Thymus (tissue), 11 donors: ENCODE results near the gene RNF152. TPM values are rescaled to one million over a fixed set of nuclear protein-coding genes. Genes with fewer than 3 reads are reported as not detected.

Source experiments
- DNase-seq, 9 donors: peaks; one replicate each; pipeline ENCODE4 v3.0.0-alpha.2; 2013; ENCODE audit warnings: low spot score in 9 of 9, low read depth in 6 of 9, missing footprints in 1 of 9
- H3K27ac ChIP-seq, 2 donors: one replicate each; pipeline ENCODE4 v1.5.1; 2013; ENCODE audit warnings: control low read depth in 1 of 2, low read depth in 1 of 2, low read length in 1 of 2, mild to moderate bottlenecking in 1 of 2, moderate library complexity in 1 of 2
- H3K27me3 ChIP-seq, 2 donors: one replicate each; pipeline ENCODE4 v1.5.1; 2013; ENCODE audit warnings: low read length in 1 of 2; ENCODE audit not compliant: control insufficient read depth in 2 of 2, insufficient read depth in 1 of 2
- H3K36me3 ChIP-seq, 2 donors: one replicate each; pipeline ENCODE4 v1.5.1; 2013; ENCODE audit warnings: low read length in 1 of 2, mild to moderate bottlenecking in 1 of 2, moderate library complexity in 1 of 2; ENCODE audit not compliant: control insufficient read depth in 2 of 2, insufficient read depth in 2 of 2
- H3K4me1 ChIP-seq, 2 donors: one replicate each; pipeline ENCODE4 v1.5.1; 2013; ENCODE audit warnings: low read length in 2 of 2; ENCODE audit not compliant: control insufficient read depth in 2 of 2, insufficient read depth in 2 of 2
- H3K4me3 ChIP-seq, 2 donors: one replicate each; pipeline ENCODE4 v1.5.1; 2013; ENCODE audit warnings: low read length in 2 of 2, control low read depth in 1 of 2, mild to moderate bottlenecking in 1 of 2
- H3K9me3 ChIP-seq, 2 donors: one replicate each; pipeline ENCODE4 v1.5.1; 2013; ENCODE audit warnings: low read length in 1 of 2, mild to moderate bottlenecking in 1 of 2; ENCODE audit not compliant: control insufficient read depth in 2 of 2, insufficient read depth in 1 of 2
- WGBS: extraction: QIAGEN DNeasy Blood & Tissue Kit; methylation state at CpG from one replicate; pipeline ENCODE4 v1.1.7; 2013; 5-methylcytosine and 5-hydroxymethylcytosine counted together
- polyA plus RNA-seq: library from polyadenylated mRNA; stranded (reverse); fragments of 200-250 nt; gene quantifications from one replicate; pipeline ENCODE4 v1.2.3, GENCODE V29; 2013
- total RNA-seq: library from RNA; stranded (reverse); fragments of 120-200 nt; gene quantifications from one replicate; pipeline ENCODE4 v1.2.4, GENCODE V29; 2013
- donor health status: healthy.

Gene RNF152
- total and polyA plus RNA-seq, 2 donors: 0.85 to 1.0 TPM

DNA sequence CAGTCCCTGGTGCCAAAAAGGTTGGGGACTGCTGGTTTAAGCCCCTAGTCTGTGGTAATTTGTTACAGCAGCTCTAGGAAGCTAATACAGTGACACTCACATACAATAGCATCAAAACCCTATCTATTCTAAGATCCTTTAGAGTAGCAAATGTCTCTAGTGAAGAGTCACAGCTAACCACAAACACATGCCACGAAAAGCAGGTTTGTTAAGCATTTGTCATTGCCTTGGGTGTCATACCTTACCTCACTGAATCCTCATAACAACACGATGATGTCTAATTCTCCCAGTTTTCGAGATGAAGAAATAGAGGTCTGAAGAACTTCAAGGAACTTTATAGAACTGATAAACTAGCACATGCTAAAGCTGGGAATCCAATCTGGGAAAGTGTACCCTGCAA lies 29.6 kb upstream of the RNF152 start:
- Histone ChIP-seq H3K27ac (no peak overlapping the region), H3K4me1 (no peaks in the 10 kb centered on the region), H3K27me3 (no peaks in the 10 kb centered on the region), H3K9me3 (no peaks in the 10 kb centered on the region), H3K4me3 (no peak overlapping the region), H3K36me3 (no peaks in the 10 kb centered on the region)
- DNase-seq: no peak
- 94% methylated on average over 3 of the region's 3 CpGs for WGBS

DNA sequence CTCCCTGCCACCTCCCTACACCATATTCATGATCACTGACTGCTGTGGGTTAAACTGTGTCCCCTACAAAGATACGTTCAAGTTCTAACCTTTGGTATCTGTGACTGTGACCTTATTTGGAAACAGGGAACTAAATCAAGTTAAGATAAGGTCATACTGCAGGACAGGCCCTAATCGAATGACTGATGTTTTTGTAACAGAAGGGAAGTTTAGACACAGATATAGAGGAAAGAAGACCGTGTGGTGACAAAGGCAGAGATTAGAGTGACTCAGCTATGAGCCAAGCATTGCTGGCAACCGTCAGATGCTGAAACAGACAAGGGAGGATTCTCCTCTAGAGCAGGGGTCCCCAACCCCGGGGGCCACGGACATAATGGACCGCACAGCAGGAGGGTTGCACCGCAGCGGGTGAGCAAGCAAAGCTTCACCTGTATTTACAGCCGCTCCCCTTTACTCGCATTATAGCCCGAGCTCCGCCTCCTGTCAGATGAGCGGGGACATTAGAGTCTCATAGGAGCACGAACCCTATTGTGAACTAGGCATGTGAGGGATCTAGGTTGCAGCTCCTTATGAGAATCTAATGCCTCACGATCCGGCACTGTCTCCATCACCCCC lies 28.9 kb upstream of the RNF152 start:
- H3K9me3 ChIP-seq: no peaks in the 10 kb centered on the region
- DNase-seq: no peak

GRCh38 chr18:61917818-61918217 lies 25.0 kb upstream of the RNF152 start:
- Histone ChIP-seq H3K27me3 (no peaks in the 10 kb centered on the region), H3K4me1 (no peaks in the 10 kb centered on the region), H3K27ac (no peak overlapping the region), H3K36me3 (no peaks in the 10 kb centered on the region), H3K9me3 (no peaks in the 10 kb centered on the region), H3K4me3 (no peak overlapping the region)
- no peak for DNase-seq
- 84% methylated on average over 2 of the region's 2 CpGs for WGBS

More for the DNA sequence above, 28.9 kb upstream of the RNF152 start:
- 84% methylated on average over 17 of the region's 17 CpGs for WGBS
- no peaks in the 10 kb centered on the region for H3K4me1 ChIP-seq
- H3K4me3 ChIP-seq: no peak overlapping the region
- H3K36me3 ChIP-seq: no peaks in the 10 kb centered on the region
- H3K27me3 ChIP-seq: no peaks in the 10 kb centered on the region
- H3K27ac ChIP-seq: no peak overlapping the region

DNA sequence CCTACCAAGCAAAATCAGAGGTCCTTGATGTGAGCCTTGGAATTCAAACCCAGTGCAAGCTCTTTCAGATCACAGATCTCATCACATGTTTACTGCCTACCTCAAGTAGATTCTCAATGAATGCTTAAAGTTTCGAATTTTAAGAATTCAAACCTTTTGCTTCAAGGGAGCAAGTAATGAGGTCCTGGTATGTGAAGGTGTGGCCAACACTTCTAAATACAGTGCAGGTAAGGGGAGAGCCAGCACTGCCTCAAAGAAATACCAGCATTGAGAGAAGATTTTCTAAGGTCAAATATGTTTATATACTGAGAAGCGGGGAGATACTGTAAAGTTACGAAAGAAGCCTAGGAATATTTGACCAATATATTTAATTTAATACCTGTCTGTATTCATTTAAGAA lies 19.7 kb upstream of the RNF152 start:
- 97% methylated on average over 3 of the region's 3 CpGs for WGBS
- Histone ChIP-seq H3K27me3 (no peaks in the 10 kb centered on the region), H3K27ac (no peak overlapping the region), H3K4me3 (no peak overlapping the region), H3K4me1 (no peaks in the 10 kb centered on the region), H3K36me3 (no peaks in the 10 kb centered on the region), H3K9me3 (no peaks in the 10 kb centered on the region)
- DNase-seq: no peak

DNA sequence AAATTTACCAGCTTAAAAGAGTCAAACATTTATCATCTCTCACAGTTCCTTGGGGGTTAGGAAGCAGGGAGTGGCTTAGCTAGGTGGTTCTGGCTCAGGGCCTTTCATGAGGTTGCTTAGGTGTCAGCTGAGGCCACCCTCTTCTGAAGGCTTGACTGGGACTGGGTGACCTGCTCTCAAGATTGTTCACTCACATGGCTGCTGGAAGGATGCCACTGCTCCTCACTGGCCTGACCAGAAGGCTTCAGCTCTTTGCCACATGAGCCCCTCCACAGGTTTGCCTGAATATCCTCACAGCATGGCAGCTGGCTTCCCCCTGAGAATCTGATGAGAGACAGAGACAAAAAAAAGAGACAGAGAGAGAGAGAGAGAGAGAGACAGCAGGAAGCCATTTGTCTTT lies 17.3 kb upstream of the RNF152 start:
- H3K27ac ChIP-seq: no peak overlapping the region
- no peaks in the 10 kb centered on the region for H3K9me3 ChIP-seq
- no peaks in the 10 kb centered on the region for H3K27me3 ChIP-seq
- H3K4me1 ChIP-seq: no peaks in the 10 kb centered on the region
- DNase-seq: no peak
- H3K4me3 ChIP-seq: no peak overlapping the region
- no peaks in the 10 kb centered on the region for H3K36me3 ChIP-seq

GRCh38 chr18:61908661-61909060 lies 15.9 kb upstream of the RNF152 start:
- no peaks in the 10 kb centered on the region for H3K9me3 ChIP-seq
- no peaks in the 10 kb centered on the region for H3K4me1 ChIP-seq
- no peaks in the 10 kb centered on the region for H3K27me3 ChIP-seq
- no peaks in the 10 kb centered on the region for H3K36me3 ChIP-seq
- no peak overlapping the region for H3K27ac ChIP-seq
- no peak overlapping the region for H3K4me3 ChIP-seq
- DNase-seq: no peak
- WGBS: 83% methylated on average over 7 of the region's 7 CpGs

DNA sequence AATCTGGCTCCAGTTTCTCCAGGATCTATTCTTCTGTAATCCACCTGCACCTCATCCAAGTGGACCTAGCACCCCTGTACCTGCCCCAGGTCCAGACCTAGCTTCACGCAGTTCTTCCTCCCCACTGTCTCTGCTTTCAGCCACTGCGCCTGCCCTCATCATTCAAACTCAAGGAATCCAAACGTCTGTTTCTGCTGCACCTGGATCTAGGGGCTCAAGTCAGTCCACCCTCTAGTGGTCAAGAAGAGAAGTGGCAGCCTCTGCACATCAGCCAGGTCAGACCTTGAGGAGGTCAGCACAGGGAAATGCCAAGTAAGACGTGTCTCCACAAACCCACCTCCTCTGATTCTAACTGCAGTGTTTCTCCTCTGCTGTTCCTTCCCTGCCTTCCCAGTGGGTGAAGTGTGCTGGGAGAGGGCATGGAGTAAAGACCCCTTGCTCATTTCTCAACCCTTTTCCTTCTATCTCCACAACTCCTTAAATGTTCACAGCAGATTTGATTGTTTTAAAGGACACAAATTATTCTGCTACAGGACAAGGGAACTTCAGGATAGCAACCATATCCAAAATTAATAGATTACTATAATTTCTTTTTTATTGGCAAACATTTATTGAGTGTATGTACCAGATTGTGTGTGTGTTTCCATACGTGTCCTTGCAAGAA lies 8.6 kb upstream of the RNF152 start:
- peak in 2 of 9 donors; percentile 43 to 56 for DNase-seq
- no peaks in the 10 kb centered on the region for H3K36me3 ChIP-seq
- no peaks in the 10 kb centered on the region for H3K4me1 ChIP-seq
- no peaks in the 10 kb centered on the region for H3K9me3 ChIP-seq
- H3K4me3 ChIP-seq: no peak overlapping the region
- H3K27ac ChIP-seq: no peak overlapping the region
- WGBS: 31% methylated on average over 5 of the region's 5 CpGs
- H3K27me3 ChIP-seq: peaks cover 0 to 14% of the 10 kb centered on the region in 2 donors

- DNase-seq: no peak
- 77% methylated on average over 10 of the region's 10 CpGs for WGBS
- Histone ChIP-seq H3K27ac (no peak overlapping the region), H3K36me3 (no peaks in the 10 kb centered on the region), H3K27me3 (peaks cover 0 to 21% of the 10 kb centered on the region in 2 donors), H3K4me1 (no peaks in the 10 kb centered on the region), H3K4me3 (no peak overlapping the region), H3K9me3 (no peaks in the 10 kb centered on the region)
These were observed 7.9 kb upstream of the RNF152 start for GRCh38 chr18:61900504-61901281.

- H3K9me3 ChIP-seq: no peaks in the 10 kb centered on the region
- no peak overlapping the region for H3K27ac ChIP-seq
- H3K4me3 ChIP-seq: no peak overlapping the region
- peaks cover 2 to 5% of the 10 kb centered on the region in 2 donors for H3K4me1 ChIP-seq
- no peak for DNase-seq
- 89% methylated on average over 5 of the region's 5 CpGs for WGBS
- peaks cover 12 to 40% of the 10 kb centered on the region in 2 donors for H3K27me3 ChIP-seq
- no peaks in the 10 kb centered on the region for H3K36me3 ChIP-seq
These were observed 5.9 kb upstream of the RNF152 start for GRCh38 chr18:61898640-61899101.
